Natural killer cell (primary cell): ENCODE results near the gene CRTC2. TPM values are rescaled to one million over a fixed set of nuclear protein-coding genes. Genes with fewer than 3 reads are reported as not detected.
"Not testable (repeated sequence)": the region's sequence is repeated elsewhere in the genome, so short reads cannot be mapped to it uniquely, and the experiment has no call there.

Experiments used
- ATAC-seq, 3 donors: fragments of 150-1000 bp in 2 of 3; fragments of 200-7000 bp in 1 of 3; cut with Tn5 transposase; 1 replicate in 1 of 3; 2 replicates in 2 of 3; pipeline ENCODE4 v1.10.0; 2021; ENCODE audit warnings: mild to moderate bottlenecking in 2 of 3, moderate library complexity in 2 of 3
- DNase-seq, 2 donors: peaks; one replicate each; pipeline versions ENCODE4 v3.0.0 to v3.0.0-alpha.2; 2013 to 2021; ENCODE audit warnings: mixed read lengths in 1 of 2
- H3K27ac ChIP-seq: one replicate; pipeline ENCODE4 v1.5.1; 2013; ENCODE audit warnings: mild to moderate bottlenecking, low read length
- H3K27me3 ChIP-seq: one replicate; pipeline ENCODE4 v1.6.1; 2013; ENCODE audit warnings: low read length; ENCODE audit not compliant: control insufficient read depth, insufficient read depth
- H3K36me3 ChIP-seq: one replicate; pipeline ENCODE4 v1.6.1; 2013; ENCODE audit warnings: low read length; ENCODE audit not compliant: control insufficient read depth, insufficient read depth
- H3K4me1 ChIP-seq: one replicate; pipeline ENCODE4 v1.6.1; 2013; ENCODE audit warnings: low read length; ENCODE audit not compliant: control insufficient read depth, insufficient read depth
- H3K4me3 ChIP-seq: one replicate; pipeline ENCODE4 v1.5.1; 2013; ENCODE audit warnings: low read length
- H3K9me3 ChIP-seq: one replicate; pipeline ENCODE4 v1.6.1; 2013; ENCODE audit warnings: low read length; ENCODE audit not compliant: control insufficient read depth, insufficient read depth
- H3K27ac Mint-ChIP-seq, 2 donors: one replicate each; pipeline ENCODE4 v1.8.0; 2022; ENCODE audit warnings: mild to moderate bottlenecking in 2 of 2, mixed read lengths in 2 of 2, moderate library complexity in 1 of 2
- H3K27me3 Mint-ChIP-seq, 2 donors: one replicate each; pipeline ENCODE4 v1.8.0; 2022; ENCODE audit warnings: low read depth in 2 of 2, mixed read lengths in 2 of 2
- H3K36me3 Mint-ChIP-seq: one replicate; pipeline ENCODE4 v1.8.0; 2022; ENCODE audit warnings: mixed read lengths
- H3K4me1 Mint-ChIP-seq, 2 donors: one replicate each; pipeline ENCODE4 v1.8.0; 2022; ENCODE audit warnings: mixed read lengths in 2 of 2
- H3K4me3 Mint-ChIP-seq: one replicate; pipeline ENCODE4 v1.8.0; 2022; ENCODE audit warnings: mild to moderate bottlenecking, moderate library complexity, mixed read lengths
- H3K9me3 Mint-ChIP-seq, 2 donors: one replicate each; pipeline ENCODE4 v1.8.0; 2022; ENCODE audit warnings: mixed read lengths in 2 of 2
- CTCF ChIP-seq: fragments of 200-600 bp; IDR thresholded peaks from one replicate; pipeline ENCODE4 v1.8.0; 2022; ENCODE audit warnings: antibody characterized with exemption
- WGBS: methylation state at CpG from one replicate; pipeline ENCODE4 v1.1.7; 2013; ENCODE audit warnings: missing lambda C conversion rate; ENCODE audit not compliant: insufficient coverage; 5-methylcytosine and 5-hydroxymethylcytosine counted together
- intact Hi-C: fragments of 100-400 bp; cut with micrococcal nuclease; formaldehyde crosslinking; loops from one replicate; pipeline ENCODE4 v1.14.2; 2022
- total RNA-seq, 4 donors: library from RNA; stranded (reverse); fragments of 120-200 nt in 1 of 4; gene quantifications; one replicate each; pipeline versions ENCODE4 v1.2.3 to v1.2.4, GENCODE V29; 2013 to 2022

CRTC2 gene
- total RNA-seq, 3 donors from 2014 or later (not counting 1 experiment from before 2014, with no cell fraction given) = 144 to 166 (median 154) TPM

GRCh38 chr1:153906396-153906795 is 52.0 kb downstream of the CRTC2 start:
- Mint-ChIP-seq H3K27me3 (no peaks in the 10 kb centered on the region), H3K4me3 (no peak overlapping the region), H3K36me3 (peaks cover 6% of the 10 kb centered on the region), H3K27ac (peak overlapping the region in 1 of 2 donors; percentile 8), H3K4me1 (peaks cover 11 to 31% of the 10 kb centered on the region in 2 donors), H3K9me3 (no peaks in the 10 kb centered on the region)
- Histone ChIP-seq H3K4me3 (no peak overlapping the region), H3K27ac (no peak overlapping the region), H3K9me3 (no peaks in the 10 kb centered on the region), H3K36me3 (peaks cover 13% of the 10 kb centered on the region), H3K27me3 (no peaks in the 10 kb centered on the region), H3K4me1 (peaks cover 9% of the 10 kb centered on the region)
- intact Hi-C loops = no loop called here
- no peak for TF ChIP-seq CTCF
- 100% methylated on average over 1 of the region's 1 CpG for WGBS
- ATAC-seq = no peak
- no peak for DNase-seq

- Histone ChIP-seq H3K36me3 (peaks cover 13% of the 10 kb centered on the region), H3K4me1 (peaks cover 12% of the 10 kb centered on the region)
- H3K9me3 ChIP-seq, H3K4me3 ChIP-seq, H3K27ac ChIP-seq, DNase-seq, H3K27me3 Mint-ChIP-seq, H3K9me3 Mint-ChIP-seq, H3K36me3 Mint-ChIP-seq, H3K27me3 ChIP-seq, ATAC-seq, H3K4me3 Mint-ChIP-seq, intact Hi-C loops: not testable (repeated sequence)
- 96% methylated on average over 8 of the region's 8 CpGs for WGBS
- Mint-ChIP-seq H3K4me1 (peaks cover 6 to 26% of the 10 kb centered on the region in 2 donors), H3K27ac (peak overlapping the region in 1 of 2 donors; percentile 8)
Observed at GRCh38 chr1:153905908-153906307, 52.5 kb downstream of the CRTC2 start.

GRCh38 chr1:153903841-153904455 is 54.5 kb downstream of the CRTC2 start:
- no peak for TF ChIP-seq CTCF
- ATAC-seq (no peak), DNase-seq (no peak)
- Mint-ChIP-seq H3K9me3 (no peaks in the 10 kb centered on the region), H3K4me3 (no peak overlapping the region), H3K4me1 (peaks cover 5 to 27% of the 10 kb centered on the region in 2 donors), H3K27me3 (no peaks in the 10 kb centered on the region), H3K36me3 (peaks cover 6% of the 10 kb centered on the region), H3K27ac (peak overlapping the region in 1 of 2 donors; percentile 38)
- H3K27ac ChIP-seq = no peak overlapping the region
- no peak overlapping the region for H3K4me3 ChIP-seq
- H3K27me3 ChIP-seq = no peaks in the 10 kb centered on the region
- peaks cover 13% of the 10 kb centered on the region for H3K4me1 ChIP-seq
- whole genome bisulfite sequencing = 96% methylated on average over 13 of the region's 14 CpGs
- no peaks in the 10 kb centered on the region for H3K9me3 ChIP-seq
- intact Hi-C loops = no loop called here
- peaks cover 16% of the 10 kb centered on the region for H3K36me3 ChIP-seq

- no peaks in the 10 kb centered on the region for H3K27me3 Mint-ChIP-seq
- DNase-seq = no peak
Observed at GRCh38 chr1:153899509-153899908, 58.9 kb downstream of the CRTC2 start.

More at GRCh38 chr1:153899509-153899908, 58.9 kb downstream of the CRTC2 start:
- H3K9me3 Mint-ChIP-seq = no peaks in the 10 kb centered on the region
- H3K4me1 Mint-ChIP-seq = peaks cover 15 to 20% of the 10 kb centered on the region in 2 donors
- Histone ChIP-seq H3K36me3 (peaks cover 18% of the 10 kb centered on the region), H3K9me3 (no peaks in the 10 kb centered on the region), H3K27me3 (no peaks in the 10 kb centered on the region), H3K4me1 (peaks cover 13% of the 10 kb centered on the region), H3K4me3 (no peak overlapping the region), H3K27ac (no peak overlapping the region)
- TF ChIP-seq CTCF = no peak
- no peak for ATAC-seq
- WGBS = 100% methylated on average over 2 of the region's 6 CpGs
- no peaks in the 10 kb centered on the region for H3K36me3 Mint-ChIP-seq
- H3K4me3 Mint-ChIP-seq = no peak overlapping the region
- no peak overlapping the region for H3K27ac Mint-ChIP-seq
- intact Hi-C loops = no loop called here

Other genes starting within 250 kb of the CRTC2 start
- 10 to 100 TPM; 44.3 to 55.3 (median 44.5) TPM for gene INTS3, start 230.6 kb downstream of the CRTC2 start, total RNA-seq
- gene SLC27A3, start 183.2 kb downstream of the CRTC2 start, total RNA-seq = 100 to 1,000 TPM in 1 of 3 donors, 10 to 100 TPM in 2; 65.3 to 107 (median 89.8) TPM
- 10 to 100 TPM; 68.1 to 91.3 (median 75.5) TPM for gene GATAD2B, start 35.6 kb downstream of the CRTC2 start, total RNA-seq
- gene DENND4B, start 11.9 kb downstream of the CRTC2 start, total RNA-seq = 100 to 1,000 TPM; 244 to 322 (median 291) TPM
- 10 to 100 TPM; 20.7 to 21.5 (median 21.2) TPM for gene SLC39A1, start 4.9 kb upstream of the CRTC2 start, total RNA-seq
- 10 to 100 TPM; 10.8 to 16.8 (median 10.9) TPM for gene CREB3L4, start 9.3 kb upstream of the CRTC2 start, total RNA-seq
- 100 to 1,000 TPM in 2 of 3 donors, 10 to 100 TPM in 1; 96.9 to 107 (median 101) TPM for gene JTB, start 19.1 kb upstream of the CRTC2 start, total RNA-seq
- under 1 TPM in 2 of 3 donors, not detected in 1; 0.25 to 0.73 TPM for gene RAB13, start 27.7 kb upstream of the CRTC2 start, total RNA-seq
- 1,000 to 10,000 TPM; 2,073 to 2,763 (median 2,323) TPM for gene RPS27, start 32.1 kb upstream of the CRTC2 start, total RNA-seq
- under 1 TPM; 0.13 to 0.24 (median 0.18) TPM for gene NUP210L, start 196.5 kb upstream of the CRTC2 start, total RNA-seq
- gene TPM3, start 233.5 kb upstream of the CRTC2 start, total RNA-seq = 100 to 1,000 TPM; 516 to 622 (median 551) TPM
- gene CFAP141, start 247.7 kb upstream of the CRTC2 start, total RNA-seq = 1 to 10 TPM in 1 of 3 donors, not detected in 2; 1.2 TPM